Tibial artery (tissue), 4 donors: ENCODE data around the gene AMER2.

Source experiments
- DNase-seq, 2 donors: peaks; one replicate each; pipeline ENCODE4 v3.0.0-alpha.2; 2019
- H3K27ac ChIP-seq, 2 donors: fragments of 200-600 bp; sonication (generic) in 1 of 2; 1 replicate in 1 of 2; 2 replicates in 1 of 2; pipeline ENCODE4 v1.5.1; 2018 to 2019; ENCODE audit warnings: mild to moderate bottlenecking in 1 of 2
- H3K27me3 ChIP-seq, 2 donors: fragments of 200-600 bp; sonication (generic) in 1 of 2; one replicate each; pipeline versions ENCODE4 v1.5.1 to v1.6.0; 2016 to 2019
- H3K36me3 ChIP-seq, 3 donors: fragments of 200-600 bp; sonication (generic) in 2 of 3; one replicate each; pipeline ENCODE4 v1.5.1; 2016 to 2019; ENCODE audit warnings: mild to moderate bottlenecking in 2 of 3
- H3K4me1 ChIP-seq, 4 donors: fragments of 200-600 bp; sonication (generic) in 2 of 4; 1 replicate in 3 of 4; 2 replicates in 1 of 4; pipeline ENCODE4 v1.5.1; 2016 to 2019
- H3K4me3 ChIP-seq, 2 donors: fragments of 200-600 bp; sonication (generic) in 1 of 2; 1 replicate in 1 of 2; 2 replicates in 1 of 2; pipeline ENCODE4 v1.5.1; 2018 to 2019; ENCODE audit warnings: mild to moderate bottlenecking in 2 of 2
- H3K9me3 ChIP-seq, 3 donors: fragments of 200-600 bp; sonication (generic) in 1 of 3; one replicate each; pipeline ENCODE4 v1.5.1; 2016 to 2019
- CTCF ChIP-seq, 2 experiments: fragments of 200-600 bp in 1 of 2; fragments of 450-650 bp in 1 of 2; IDR thresholded peaks; one replicate each; pipeline ENCODE4 v1.5.1; 2017 to 2019; ENCODE audit warnings: antibody characterized with exemption in 2 of 2, mild to moderate bottlenecking in 1 of 2, moderate library complexity in 1 of 2
- intact Hi-C: fragments of 100-400 bp; cut with DNase I; formaldehyde crosslinking; loops from one replicate; pipeline ENCODE4 v1.15.0; 2023; ENCODE audit warnings: low total_unique reads

Gene AMER2

GRCh38 chr13:25180775-25181537 lies 8.9 kb upstream of the AMER2 start:
- Histone ChIP-seq H3K27ac (no peak overlapping the region), H3K36me3 (no peaks in the 10 kb centered on the region), H3K4me3 (no peak overlapping the region), H3K27me3 (peaks cover 0 to 14% of the 10 kb centered on the region in 2 donors), H3K4me1 (no peaks in the 10 kb centered on the region), H3K9me3 (no peaks in the 10 kb centered on the region)
- no peak for DNase-seq
- TF ChIP-seq CTCF (IDR thresholded peaks at IDR 0.05), result no peak
- intact Hi-C loops, result no loop called here

GRCh38 chr13:25179832-25180774 lies 8.0 kb upstream of the AMER2 start:
- DNase-seq, result no peak
- Histone ChIP-seq H3K4me1 (no peaks in the 10 kb centered on the region), H3K27ac (no peak overlapping the region), H3K9me3 (no peaks in the 10 kb centered on the region), H3K36me3 (no peaks in the 10 kb centered on the region), H3K4me3 (no peak overlapping the region), H3K27me3 (peaks cover 0 to 18% of the 10 kb centered on the region in 2 donors)
- intact Hi-C loops, result no loop called here
- no peak for TF ChIP-seq CTCF (IDR thresholded peaks at IDR 0.05)

- no peaks in the 10 kb centered on the region for H3K4me1 ChIP-seq
- H3K27me3 ChIP-seq, result peaks cover 0 to 18% of the 10 kb centered on the region in 2 donors
- H3K36me3 ChIP-seq, result no peaks in the 10 kb centered on the region
- TF ChIP-seq CTCF (IDR thresholded peaks at IDR 0.05), result no peak
- no peaks in the 10 kb centered on the region for H3K9me3 ChIP-seq
- no peak overlapping the region for H3K4me3 ChIP-seq
- intact Hi-C loops, result no loop called here
- no peak overlapping the region for H3K27ac ChIP-seq
- DNase-seq, result no peak
Measured at GRCh38 chr13:25179011-25179410, 6.9 kb upstream of the AMER2 start.

GRCh38 chr13:25178070-25178469 lies 6.0 kb upstream of the AMER2 start:
- Histone ChIP-seq H3K27ac (no peak overlapping the region), H3K27me3 (peaks cover 0 to 21% of the 10 kb centered on the region in 2 donors), H3K9me3 (no peaks in the 10 kb centered on the region), H3K4me3 (no peak overlapping the region), H3K36me3 (no peaks in the 10 kb centered on the region), H3K4me1 (no peaks in the 10 kb centered on the region)
- TF ChIP-seq CTCF (IDR thresholded peaks at IDR 0.05), result no peak
- no peak for DNase-seq
- intact Hi-C loops, result no loop called here

GRCh38 chr13:25177636-25178035 lies 5.5 kb upstream of the AMER2 start:
- no peak for TF ChIP-seq CTCF (IDR thresholded peaks at IDR 0.05)
- no peaks in the 10 kb centered on the region for H3K36me3 ChIP-seq
- no peak for DNase-seq
- no peak overlapping the region for H3K27ac ChIP-seq
- H3K9me3 ChIP-seq, result no peaks in the 10 kb centered on the region
- no peak overlapping the region for H3K4me3 ChIP-seq
- peaks cover 0 to 23% of the 10 kb centered on the region in 2 donors for H3K27me3 ChIP-seq
- intact Hi-C loops, result no loop called here
- H3K4me1 ChIP-seq, result no peaks in the 10 kb centered on the region
